PC-3 (cell line): Measurements from ENCODE around the gene OOSP1. TPM values are rescaled to one million over a fixed set of nuclear protein-coding genes. Genes with fewer than 3 reads are reported as not detected.

Experiments used
- ATAC-seq: fragments of 200-7000 bp; cut with Tn5 transposase; 2 replicates; pipeline ENCODE4 v1.9.1; 2020; ENCODE audit warnings: mild to moderate bottlenecking, moderate library complexity
- BruUV-seq: library from RNA; stranded (reverse); fragments of 400-500 nt; replicated peaks from 2 replicates; lab custom pipeline; 2021; lab: Mats Ljungman, UMichigan
- CTCF ChIA-PET: fragments of 300-600 bp; sonication (Branson Sonifier 250); formaldehyde crosslinking; loops from one replicate; lab custom pipeline; 2022; ENCODE audit warnings: antibody characterized with exemption; lab: Charles Lee
- POLR2A ChIA-PET: fragments of 300-600 bp; sonication (Branson Sonifier 250); formaldehyde crosslinking; loops from one replicate; lab custom pipeline; 2022; ENCODE audit warnings: antibody characterized with exemption; ENCODE audit not compliant: unreplicated experiment; lab: Charles Lee
- DNase-seq: peaks from one replicate; pipeline ENCODE4 v3.0.0-alpha.2; 2015
- H2AFZ ChIP-seq: fragments of 300-600 bp; sonication (generic); 2 replicates; pipeline ENCODE4 v1.6.0; 2016; ENCODE audit warnings: antibody characterized with exemption, low read length
- H3F3A ChIP-seq: fragments of 300-600 bp; sonication (generic); one replicate; pipeline ENCODE4 v1.6.0; 2017; ENCODE audit warnings: antibody characterized with exemption, low read length, control low read depth, mild to moderate bottlenecking; ENCODE audit not compliant: unreplicated experiment
- H3K27ac ChIP-seq: fragments of 300-600 bp; sonication (generic); 2 replicates; pipeline ENCODE4 v1.5.1; 2016; ENCODE audit warnings: mild to moderate bottlenecking, low read length
- H3K27me3 ChIP-seq: fragments of 300-600 bp; sonication (generic); 2 replicates; pipeline ENCODE4 v1.6.1; 2016; ENCODE audit warnings: low read length, mixed read lengths
- H3K36me3 ChIP-seq: fragments of 300-600 bp; sonication (generic); 2 replicates; pipeline ENCODE4 v1.6.1; 2016; ENCODE audit warnings: low read depth, mixed run types, low read length, mixed read lengths
- H3K4me1 ChIP-seq: fragments of 300-600 bp; sonication (generic); 2 replicates; pipeline ENCODE4 v1.5.1; 2016; ENCODE audit warnings: low read length; ENCODE audit not compliant: insufficient read depth
- H3K4me2 ChIP-seq: fragments of 300-600 bp; sonication (generic); 2 replicates; pipeline ENCODE4 v1.6.0; 2016; ENCODE audit warnings: low read length
- H3K4me3 ChIP-seq: fragments of 300-600 bp; sonication (generic); 2 replicates; pipeline ENCODE4 v1.5.1; 2016; ENCODE audit warnings: mild to moderate bottlenecking, low read length, mixed read lengths
- H3K79me2 ChIP-seq: fragments of 300-600 bp; sonication (generic); 2 replicates; pipeline ENCODE4 v1.6.1; 2017; ENCODE audit warnings: low read length, mixed read lengths
- H3K9ac ChIP-seq: fragments of 300-600 bp; sonication (generic); 2 replicates; pipeline ENCODE4 v1.6.0; 2016; ENCODE audit warnings: mild to moderate bottlenecking, low read length
- H3K9me2 ChIP-seq: fragments of 300-600 bp; sonication (generic); replicated peaks from 2 replicates; pipeline ENCODE4 v1.6.1; 2016; ENCODE audit warnings: mixed run types, low read length, mixed read lengths
- H3K9me3 ChIP-seq: fragments of 300-600 bp; sonication (generic); 2 replicates; pipeline ENCODE4 v1.6.1; 2016; ENCODE audit warnings: low read length, mixed read lengths
- H4K20me1 ChIP-seq: fragments of 300-600 bp; sonication (generic); 2 replicates; pipeline ENCODE4 v1.6.1; 2016; ENCODE audit warnings: low read length, mixed read lengths
- CTCF ChIP-seq: fragments of 300-600 bp; sonication (generic); conservative IDR thresholded peaks from 2 replicates; pipeline ENCODE4 v1.5.1; 2017; ENCODE audit warnings: antibody characterized with exemption, low read depth, mild to moderate bottlenecking, low read length
- EZH2 ChIP-seq: fragments of 300-600 bp; sonication (generic); IDR thresholded peaks from one replicate; pipeline ENCODE4 v1.6.1; 2017; ENCODE audit warnings: antibody characterized with exemption, mild to moderate bottlenecking, low read length; ENCODE audit not compliant: unreplicated experiment
- EZH2phosphoT487 ChIP-seq: fragments of 300-600 bp; sonication (generic); IDR thresholded peaks from 2 replicates; pipeline ENCODE4 v1.6.1; 2018; ENCODE audit warnings: mild to moderate bottlenecking, antibody characterized with exemption, low read length, borderline replicate concordance
- intact Hi-C: fragments of 100-400 bp; cut with micrococcal nuclease; formaldehyde crosslinking; loops from 2 replicates; pipeline ENCODE4 v1.9.0; 2023
- total RNA-seq: library from RNA; depleted of rRNA; stranded (reverse); fragments of >200 nt; gene quantifications from 2 replicates; pipeline ENCODE4 v1.2.3, GENCODE V29; 2014; rRNA removed

The OOSP1 gene
- total RNA-seq, 1 experiment from 2014 or later, result not detected

- H3K4me1 ChIP-seq, result peaks cover 9% of the 10 kb centered on the region
- H2AFZ ChIP-seq, result peak overlapping the region; percentile 52
- no peaks in the 10 kb centered on the region for H3F3A ChIP-seq
- no peak overlapping the region for H3K9ac ChIP-seq
- intact Hi-C loops, result no loop called here
- DNase-seq (no peak), ATAC-seq (no peak)
- H3K27ac ChIP-seq, result no peak overlapping the region
- H3K4me3 ChIP-seq, result no peak overlapping the region
- H3K79me2 ChIP-seq, result no peaks in the 10 kb centered on the region
- ChIA-PET CTCF (interaction anchor here (0.6 kb wide), 1 partner anchor 897 kb away, joined by 3 read pairs; no protein-coding TSS in a partner anchor), POLR2A (no interaction called here)
- no peaks in the 10 kb centered on the region for H4K20me1 ChIP-seq
- H3K4me2 ChIP-seq, result no peak overlapping the region
- TF ChIP-seq EZH2phosphoT487, result no peak
- TF ChIP-seq EZH2, result no peak
- TF ChIP-seq CTCF, result no peak
- no TSS peak for BruUV-seq
- H3K9me3 ChIP-seq, result no peaks in the 10 kb centered on the region
- no peaks in the 10 kb centered on the region for H3K27me3 ChIP-seq
- no peaks in the 10 kb centered on the region for H3K36me3 ChIP-seq
- H3K9me2 ChIP-seq, result no peaks in the 10 kb centered on the region
Observed at GRCh38 chr11:60003729-60004128, 65.5 kb downstream of the OOSP1 start.

GRCh38 chr11:60005360-60005759 lies 67.1 kb downstream of the OOSP1 start:
- Histone ChIP-seq H4K20me1 (no peaks in the 10 kb centered on the region), H3K27me3 (no peaks in the 10 kb centered on the region), H3F3A (no peaks in the 10 kb centered on the region), H3K36me3 (no peaks in the 10 kb centered on the region), H3K79me2 (no peaks in the 10 kb centered on the region), H3K4me1 (peaks cover 9% of the 10 kb centered on the region), H3K4me2 (no peak overlapping the region), H3K9ac (no peak overlapping the region), H3K4me3 (no peak overlapping the region), H2AFZ (no peak overlapping the region), H3K9me3 (no peaks in the 10 kb centered on the region), H3K9me2 (no peaks in the 10 kb centered on the region), H3K27ac (no peak overlapping the region)
- ATAC-seq (no peak), DNase-seq (peak; percentile 75)
- POLR2A ChIA-PET, result no interaction called here
- CTCF ChIA-PET, result no interaction called here
- BruUV-seq, result no TSS peak
- TF ChIP-seq CTCF (no peak), EZH2 (no peak), EZH2phosphoT487 (no peak)
- intact Hi-C loops, result no loop called here

Other genes with a start within 250 kb of the OOSP1 start
- gene OR10V1, start 224.6 kb upstream of the OOSP1 start, total RNA-seq, result not detected in 2 replicates
- gene STX3, start 183.1 kb upstream of the OOSP1 start, total RNA-seq, result 34.3 and 49.8 TPM in 2 replicates
- gene MRPL16, start 127.7 kb upstream of the OOSP1 start, total RNA-seq, result 111 and 123 TPM in 2 replicates
- not detected in 2 replicates for gene CBLIF, start 92.9 kb upstream of the OOSP1 start, total RNA-seq
- 7.4 and 14.8 TPM in 2 replicates for gene TCN1, start 71.9 kb upstream of the OOSP1 start, total RNA-seq
- not detected in 2 replicates for gene OOSP3, start 59.6 kb upstream of the OOSP1 start, total RNA-seq
- gene OOSP4A, start 25.6 kb downstream of the OOSP1 start, total RNA-seq, result not detected in 2 replicates
- gene OOSP4B, start 78.7 kb downstream of the OOSP1 start, total RNA-seq, result not detected in 2 replicates
- not detected in 2 replicates for gene OOSP2, start 102.0 kb downstream of the OOSP1 start, total RNA-seq
- not detected in 2 replicates for gene MS4A3, start 118.2 kb downstream of the OOSP1 start, total RNA-seq
- not detected in 2 replicates for gene MS4A2, start 150.2 kb downstream of the OOSP1 start, total RNA-seq
- not detected in 2 replicates for gene MS4A6A, start 244.7 kb downstream of the OOSP1 start, total RNA-seq